Inferior parietal cortex (tissue), 1 donor: ENCODE measurements around the gene MYOCD.

Experiments used
- DNase-seq: peaks from one replicate; pipeline ENCODE4 v3.0.0-alpha.2; 2016; ENCODE audit errors: extremely low spot score

The MYOCD gene

GRCh38 chr17:12709063-12709462 is 43.4 kb downstream of the MYOCD start:
- no peak for DNase-seq

GRCh38 chr17:12712415-12712814 is 46.7 kb downstream of the MYOCD start:
- no peak for DNase-seq

GRCh38 chr17:12712941-12713340 is 47.3 kb downstream of the MYOCD start:
- no peak for DNase-seq

GRCh38 chr17:12719948-12720347 is 54.3 kb downstream of the MYOCD start:
- DNase-seq = no peak

GRCh38 chr17:12721581-12721980 is 55.9 kb downstream of the MYOCD start:
- DNase-seq = no peak

GRCh38 chr17:12722282-12722681 is 56.6 kb downstream of the MYOCD start:
- DNase-seq = no peak

GRCh38 chr17:12726131-12726530 is 60.4 kb downstream of the MYOCD start:
- DNase-seq = no peak

GRCh38 chr17:12727076-12727760 is 61.5 kb downstream of the MYOCD start:
- DNase-seq = no peak

GRCh38 chr17:12727881-12728280 is 62.2 kb downstream of the MYOCD start:
- no peak for DNase-seq

- DNase-seq = no peak
Measured at GRCh38 chr17:12729086-12729485, 63.4 kb downstream of the MYOCD start.

- no peak for DNase-seq
Measured at GRCh38 chr17:12730421-12730820, 64.7 kb downstream of the MYOCD start.

- DNase-seq = no peak
Measured at GRCh38 chr17:12730931-12731521, 65.3 kb downstream of the MYOCD start.

GRCh38 chr17:12731839-12732238 is 66.1 kb downstream of the MYOCD start:
- no peak for DNase-seq

- no peak for DNase-seq
Measured at GRCh38 chr17:12732366-12732765, 66.7 kb downstream of the MYOCD start.

GRCh38 chr17:12734926-12735325 is 69.2 kb downstream of the MYOCD start:
- DNase-seq = no peak

GRCh38 chr17:12735517-12735916 is 69.8 kb downstream of the MYOCD start:
- DNase-seq = no peak

GRCh38 chr17:12736526-12736925 is 70.8 kb downstream of the MYOCD start:
- no peak for DNase-seq

- DNase-seq = no peak
Measured at GRCh38 chr17:12737740-12738469, 72.2 kb downstream of the MYOCD start.

- no peak for DNase-seq
Measured at GRCh38 chr17:12738624-12739023, 72.9 kb downstream of the MYOCD start.

- DNase-seq = no peak
Measured at GRCh38 chr17:12739500-12739899, 73.8 kb downstream of the MYOCD start.

GRCh38 chr17:12743046-12743445 is 77.4 kb downstream of the MYOCD start:
- DNase-seq = no peak

GRCh38 chr17:12744298-12744697 is 78.6 kb downstream of the MYOCD start:
- DNase-seq = no peak

- no peak for DNase-seq
Measured at GRCh38 chr17:12744786-12745185, 79.1 kb downstream of the MYOCD start.
